Measurements from ENCODE around the gene PCSK2.

The PCSK2 gene

DNA sequence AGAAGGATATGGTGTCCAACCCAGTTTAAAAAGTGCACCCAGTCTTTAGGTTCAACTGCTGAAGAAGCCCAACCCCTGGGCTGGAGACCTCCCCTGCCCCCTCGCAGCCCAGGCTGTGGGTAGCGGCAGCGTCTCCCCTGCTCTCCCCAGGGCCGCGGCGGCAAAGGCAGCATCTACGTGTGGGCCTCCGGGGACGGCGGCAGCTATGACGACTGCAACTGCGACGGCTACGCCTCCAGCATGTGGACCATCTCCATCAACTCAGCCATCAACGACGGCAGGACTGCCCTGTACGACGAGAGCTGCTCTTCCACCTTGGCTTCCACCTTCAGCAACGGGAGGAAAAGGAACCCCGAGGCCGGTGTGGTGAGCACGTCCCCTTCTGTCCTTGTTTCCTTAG lies 226.8 kb downstream of the PCSK2 start:
- no peak for TF ChIP-seq CTCF (IDR thresholded peaks at IDR 0.05; ENCODE audit: extremely low read depth, missing control alignments)
- no peak for DNase-seq (ENCODE audit: low spot score)

- no peak for TF ChIP-seq CTCF (IDR thresholded peaks at IDR 0.05; ENCODE audit: extremely low read depth, missing control alignments)
- no peak for DNase-seq (ENCODE audit: low spot score)
Measured at GRCh38 chr20:17456279-17456678, 229.4 kb downstream of the PCSK2 start.

- no peak for DNase-seq (ENCODE audit: low spot score)
- TF ChIP-seq CTCF (IDR thresholded peaks at IDR 0.05; ENCODE audit: extremely low read depth, missing control alignments), result no peak
Measured at GRCh38 chr20:17457079-17457478, 230.2 kb downstream of the PCSK2 start.

- no peak for TF ChIP-seq CTCF (IDR thresholded peaks at IDR 0.05; ENCODE audit: extremely low read depth, missing control alignments)
- no peak for DNase-seq (ENCODE audit: low spot score)
Measured at GRCh38 chr20:17457588-17458190, 230.8 kb downstream of the PCSK2 start.

- TF ChIP-seq CTCF (IDR thresholded peaks at IDR 0.05; ENCODE audit: extremely low read depth, missing control alignments), result no peak
- DNase-seq (ENCODE audit: low spot score), result no peak
Measured at GRCh38 chr20:17460119-17460518, 233.3 kb downstream of the PCSK2 start.

GRCh38 chr20:17461941-17462340 lies 235.1 kb downstream of the PCSK2 start:
- TF ChIP-seq CTCF (IDR thresholded peaks at IDR 0.05; ENCODE audit: extremely low read depth, missing control alignments), result no peak
- DNase-seq (ENCODE audit: low spot score), result no peak

- no peak for TF ChIP-seq CTCF (IDR thresholded peaks at IDR 0.05; ENCODE audit: extremely low read depth, missing control alignments)
- no peak for DNase-seq (ENCODE audit: low spot score)
Measured at GRCh38 chr20:17463711-17464110, 236.9 kb downstream of the PCSK2 start.

All from GM20000 (cell line).